ENCODE measurements around the gene TSEN15. TPM values are rescaled to one million over a fixed set of nuclear protein-coding genes. Genes with fewer than 3 reads are reported as not detected.
A peak's percentile ranks its signal among the peaks of the same experiment; 100 is the strongest.

TSEN15 gene
- 36.0 and 38.5 TPM in 2 replicates for total RNA-seq (2014; rRNA removed; shearing (Covaris generic))

GRCh38 chr1:184051485-184052193, at the start of gene TSEN15:
Gene TSEN15 (plus strand): TSS chr1:184051730. CDS start chr1:184051756, 26 bp downstream.
- peaks cover 3% of the 10 kb centered on the region for H3K36me3 ChIP-seq (replicated peaks; ENCODE audit: control insufficient read depth, insufficient read depth, low read length)
- no peaks in the 10 kb centered on the region for H3K27me3 ChIP-seq (ENCODE audit: control insufficient read depth, insufficient read depth, low read length)
- DNase-seq, result peak; percentile 71
- peak within 1 kb of the TSS; percentile 86 for H3K4me3 ChIP-seq (ENCODE audit: insufficient read depth, low read depth, low read length)

- peak; percentile 22 for DNase-seq
- Histone ChIP-seq H3K4me3 (ENCODE audit: insufficient read depth, low read depth, low read length) (no peak overlapping the region), H3K36me3 (replicated peaks; ENCODE audit: control insufficient read depth, insufficient read depth, low read length) (no peaks in the 10 kb centered on the region), H3K27me3 (ENCODE audit: control insufficient read depth, insufficient read depth, low read length) (no peaks in the 10 kb centered on the region; the same call in 1 of the 2 replicates)
These were observed 49.5 kb upstream of the TSEN15 start for GRCh38 chr1:184002071-184002470.

GRCh38 chr1:184004935-184005334, 46.6 kb upstream of the TSEN15 start:
- no peaks in the 10 kb centered on the region for H3K36me3 ChIP-seq (replicated peaks; ENCODE audit: control insufficient read depth, insufficient read depth, low read length)
- H3K4me3 ChIP-seq (ENCODE audit: insufficient read depth, low read depth, low read length), result no peak overlapping the region
- no peak for DNase-seq
- H3K27me3 ChIP-seq (ENCODE audit: control insufficient read depth, insufficient read depth, low read length), result no peaks in the 10 kb centered on the region

GRCh38 chr1:184005506-184005905, 46.0 kb upstream of the TSEN15 start:
- H3K4me3 ChIP-seq (ENCODE audit: insufficient read depth, low read depth, low read length), result no peak overlapping the region
- no peaks in the 10 kb centered on the region for H3K27me3 ChIP-seq (ENCODE audit: control insufficient read depth, insufficient read depth, low read length)
- DNase-seq, result no peak
- no peaks in the 10 kb centered on the region for H3K36me3 ChIP-seq (replicated peaks; ENCODE audit: control insufficient read depth, insufficient read depth, low read length)

GRCh38 chr1:184010788-184011187, 40.7 kb upstream of the TSEN15 start:
- no peaks in the 10 kb centered on the region for H3K27me3 ChIP-seq (ENCODE audit: control insufficient read depth, insufficient read depth, low read length)
- no peaks in the 10 kb centered on the region for H3K36me3 ChIP-seq (replicated peaks; ENCODE audit: control insufficient read depth, insufficient read depth, low read length)
- no peak for DNase-seq
- H3K4me3 ChIP-seq (ENCODE audit: insufficient read depth, low read depth, low read length), result no peak overlapping the region

GRCh38 chr1:184012187-184012586, 39.3 kb upstream of the TSEN15 start:
- Histone ChIP-seq H3K27me3 (ENCODE audit: control insufficient read depth, insufficient read depth, low read length) (no peaks in the 10 kb centered on the region), H3K36me3 (replicated peaks; ENCODE audit: control insufficient read depth, insufficient read depth, low read length) (no peaks in the 10 kb centered on the region), H3K4me3 (ENCODE audit: insufficient read depth, low read depth, low read length) (no peak overlapping the region)
- DNase-seq, result no peak

GRCh38 chr1:184014271-184014670, 37.3 kb upstream of the TSEN15 start:
- DNase-seq, result no peak
- Histone ChIP-seq H3K36me3 (replicated peaks; ENCODE audit: control insufficient read depth, insufficient read depth, low read length) (no peaks in the 10 kb centered on the region), H3K27me3 (ENCODE audit: control insufficient read depth, insufficient read depth, low read length) (no peaks in the 10 kb centered on the region), H3K4me3 (ENCODE audit: insufficient read depth, low read depth, low read length) (no peak overlapping the region)

- no peak overlapping the region for H3K4me3 ChIP-seq (ENCODE audit: insufficient read depth, low read depth, low read length)
- no peaks in the 10 kb centered on the region for H3K27me3 ChIP-seq (ENCODE audit: control insufficient read depth, insufficient read depth, low read length)
- no peaks in the 10 kb centered on the region for H3K36me3 ChIP-seq (replicated peaks; ENCODE audit: control insufficient read depth, insufficient read depth, low read length)
- no peak for DNase-seq
These were observed 35.4 kb upstream of the TSEN15 start for GRCh38 chr1:184016169-184016568.

- Histone ChIP-seq H3K4me3 (ENCODE audit: insufficient read depth, low read depth, low read length) (no peak overlapping the region), H3K36me3 (replicated peaks; ENCODE audit: control insufficient read depth, insufficient read depth, low read length) (no peaks in the 10 kb centered on the region), H3K27me3 (ENCODE audit: control insufficient read depth, insufficient read depth, low read length) (no peaks in the 10 kb centered on the region)
- DNase-seq, result no peak
These were observed 34.2 kb upstream of the TSEN15 start for GRCh38 chr1:184017306-184017705.

- H3K27me3 ChIP-seq (ENCODE audit: control insufficient read depth, insufficient read depth, low read length), result no peaks in the 10 kb centered on the region
- H3K4me3 ChIP-seq (ENCODE audit: insufficient read depth, low read depth, low read length), result no peak overlapping the region
- no peak for DNase-seq
- no peaks in the 10 kb centered on the region for H3K36me3 ChIP-seq (replicated peaks; ENCODE audit: control insufficient read depth, insufficient read depth, low read length)
These were observed 32.9 kb upstream of the TSEN15 start for GRCh38 chr1:184018622-184019021.

GRCh38 chr1:184019069-184019468, 32.5 kb upstream of the TSEN15 start:
- no peak overlapping the region for H3K4me3 ChIP-seq (ENCODE audit: insufficient read depth, low read depth, low read length)
- no peaks in the 10 kb centered on the region for H3K36me3 ChIP-seq (replicated peaks; ENCODE audit: control insufficient read depth, insufficient read depth, low read length)
- DNase-seq, result no peak
- peaks cover 1% of the 10 kb centered on the region; the same call in 1 of the 2 replicates for H3K27me3 ChIP-seq (ENCODE audit: control insufficient read depth, insufficient read depth, low read length)

- Histone ChIP-seq H3K36me3 (replicated peaks; ENCODE audit: control insufficient read depth, insufficient read depth, low read length) (no peaks in the 10 kb centered on the region), H3K27me3 (ENCODE audit: control insufficient read depth, insufficient read depth, low read length) (peaks cover 1% of the 10 kb centered on the region; the same call in 1 of the 2 replicates), H3K4me3 (ENCODE audit: insufficient read depth, low read depth, low read length) (no peak overlapping the region)
- no peak for DNase-seq
These were observed 32.0 kb upstream of the TSEN15 start for GRCh38 chr1:184019506-184019905.

- no peak for DNase-seq
- H3K36me3 ChIP-seq (replicated peaks; ENCODE audit: control insufficient read depth, insufficient read depth, low read length), result no peaks in the 10 kb centered on the region
- H3K27me3 ChIP-seq (ENCODE audit: control insufficient read depth, insufficient read depth, low read length), result peaks cover 2% of the 10 kb centered on the region; the same call in 1 of the 2 replicates
- H3K4me3 ChIP-seq (ENCODE audit: insufficient read depth, low read depth, low read length), result no peak overlapping the region
These were observed 31.2 kb upstream of the TSEN15 start for GRCh38 chr1:184020328-184020727.

- H3K36me3 ChIP-seq (replicated peaks; ENCODE audit: control insufficient read depth, insufficient read depth, low read length), result no peaks in the 10 kb centered on the region
- H3K4me3 ChIP-seq (ENCODE audit: insufficient read depth, low read depth, low read length), result no peak overlapping the region
- no peak for DNase-seq
- peaks cover 3% of the 10 kb centered on the region; the same call in 1 of the 2 replicates for H3K27me3 ChIP-seq (ENCODE audit: control insufficient read depth, insufficient read depth, low read length)
These were observed 30.7 kb upstream of the TSEN15 start for GRCh38 chr1:184020855-184021254.

GRCh38 chr1:184021728-184022127, 29.8 kb upstream of the TSEN15 start:
- DNase-seq, result no peak
- Histone ChIP-seq H3K4me3 (ENCODE audit: insufficient read depth, low read depth, low read length) (no peak overlapping the region), H3K36me3 (replicated peaks; ENCODE audit: control insufficient read depth, insufficient read depth, low read length) (no peaks in the 10 kb centered on the region), H3K27me3 (ENCODE audit: control insufficient read depth, insufficient read depth, low read length) (peaks cover 6% of the 10 kb centered on the region)
